Coronary artery (tissue), 2 donors: Measurements from ENCODE around the gene ARMC3.
"Not testable (repeated sequence)": the region's sequence is repeated elsewhere in the genome, so short reads cannot be mapped to it uniquely, and the experiment has no call there.

Source experiments
- DNase-seq: peaks from one replicate; pipeline ENCODE4 v3.0.0-alpha.2; 2017; ENCODE audit warnings: low spot score
- H3K27ac ChIP-seq, 2 donors: fragments of 200-600 bp; sonication (generic); one replicate each; pipeline ENCODE4 v1.5.1; 2016 to 2019
- H3K4me3 ChIP-seq: fragments of 200-600 bp; sonication (generic); 2 replicates; pipeline ENCODE4 v1.5.1; 2016; ENCODE audit warnings: mild to moderate bottlenecking, moderate library complexity
- TF ChIP-seq, protein P1 (sequence below): fragments of 200-600 bp; sonication (generic); IDR thresholded peaks from one replicate; pipeline ENCODE4 v1.5.1; 2019; ENCODE audit warnings: antibody characterized with exemption

The ARMC3 gene

DNA sequence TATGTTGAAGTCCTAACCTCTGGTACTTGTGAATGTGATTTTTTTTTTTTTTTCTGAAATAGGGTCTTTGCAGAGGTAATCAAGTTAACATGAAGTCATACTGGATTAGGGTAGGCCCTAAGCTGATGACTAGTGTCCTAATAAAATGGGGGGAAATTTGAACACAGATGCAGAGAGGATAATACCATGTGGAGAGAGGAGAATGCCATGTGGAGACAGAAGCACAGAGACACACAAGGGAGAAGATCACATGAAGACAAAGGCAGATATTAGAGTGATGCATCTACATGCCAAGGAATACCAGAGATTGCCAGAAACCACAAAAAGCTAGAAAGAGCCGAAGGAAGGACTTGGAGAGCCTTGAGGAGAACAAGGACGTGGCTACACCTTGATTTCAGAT is 28.5 kb upstream of the ARMC3 start:
- DNase-seq: no peak
- TF ChIP-seq, protein P1, sequence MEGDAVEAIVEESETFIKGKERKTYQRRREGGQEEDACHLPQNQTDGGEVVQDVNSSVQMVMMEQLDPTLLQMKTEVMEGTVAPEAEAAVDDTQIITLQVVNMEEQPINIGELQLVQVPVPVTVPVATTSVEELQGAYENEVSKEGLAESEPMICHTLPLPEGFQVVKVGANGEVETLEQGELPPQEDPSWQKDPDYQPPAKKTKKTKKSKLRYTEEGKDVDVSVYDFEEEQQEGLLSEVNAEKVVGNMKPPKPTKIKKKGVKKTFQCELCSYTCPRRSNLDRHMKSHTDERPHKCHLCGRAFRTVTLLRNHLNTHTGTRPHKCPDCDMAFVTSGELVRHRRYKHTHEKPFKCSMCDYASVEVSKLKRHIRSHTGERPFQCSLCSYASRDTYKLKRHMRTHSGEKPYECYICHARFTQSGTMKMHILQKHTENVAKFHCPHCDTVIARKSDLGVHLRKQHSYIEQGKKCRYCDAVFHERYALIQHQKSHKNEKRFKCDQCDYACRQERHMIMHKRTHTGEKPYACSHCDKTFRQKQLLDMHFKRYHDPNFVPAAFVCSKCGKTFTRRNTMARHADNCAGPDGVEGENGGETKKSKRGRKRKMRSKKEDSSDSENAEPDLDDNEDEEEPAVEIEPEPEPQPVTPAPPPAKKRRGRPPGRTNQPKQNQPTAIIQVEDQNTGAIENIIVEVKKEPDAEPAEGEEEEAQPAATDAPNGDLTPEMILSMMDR: no peak
- H3K4me3 ChIP-seq: no peak overlapping the region
- no peak overlapping the region for H3K27ac ChIP-seq

GRCh38 chr10:22899775-22900174 is 28.1 kb upstream of the ARMC3 start:
- TF ChIP-seq, protein P1: no peak
- no peak for DNase-seq
- Histone ChIP-seq H3K27ac (no peak overlapping the region), H3K4me3 (no peak overlapping the region)

- H3K27ac ChIP-seq: peak overlapping the region in 1 of 2 donors; percentile 15
- TF ChIP-seq, protein P1: no peak
- no peak overlapping the region for H3K4me3 ChIP-seq
- DNase-seq: no peak
These were observed 26.8 kb upstream of the ARMC3 start for GRCh38 chr10:22900841-22901601.

- H3K27ac ChIP-seq, DNase-seq, H3K4me3 ChIP-seq: not testable (repeated sequence)
These were observed 25.7 kb upstream of the ARMC3 start for GRCh38 chr10:22902147-22902546.

DNA sequence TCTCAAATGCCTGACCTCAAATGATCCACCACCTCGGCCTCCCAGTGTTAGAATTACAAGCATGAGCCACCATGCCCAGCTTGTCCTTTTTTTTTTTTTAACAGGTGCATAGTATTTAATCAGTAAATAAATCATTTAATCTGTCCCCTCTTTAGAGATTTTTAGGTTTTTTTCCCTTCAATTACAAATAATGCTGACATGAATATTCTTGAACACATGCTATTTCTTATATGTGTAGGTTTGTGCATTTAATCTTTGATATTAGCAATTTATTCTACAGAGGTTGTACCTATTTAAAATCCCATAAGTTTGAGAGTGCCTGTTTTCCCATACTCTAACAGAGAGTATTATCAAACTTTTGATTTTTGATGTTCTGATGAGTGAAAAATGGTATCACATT is 24.2 kb upstream of the ARMC3 start:
- TF ChIP-seq, protein P1: no peak
- H3K4me3 ChIP-seq: no peak overlapping the region
- no peak overlapping the region for H3K27ac ChIP-seq
- DNase-seq: no peak

- Histone ChIP-seq H3K27ac (no peak overlapping the region), H3K4me3 (no peak overlapping the region)
- TF ChIP-seq, protein P1: no peak
- no peak for DNase-seq
These were observed 21.1 kb upstream of the ARMC3 start for GRCh38 chr10:22906767-22907166.

DNA sequence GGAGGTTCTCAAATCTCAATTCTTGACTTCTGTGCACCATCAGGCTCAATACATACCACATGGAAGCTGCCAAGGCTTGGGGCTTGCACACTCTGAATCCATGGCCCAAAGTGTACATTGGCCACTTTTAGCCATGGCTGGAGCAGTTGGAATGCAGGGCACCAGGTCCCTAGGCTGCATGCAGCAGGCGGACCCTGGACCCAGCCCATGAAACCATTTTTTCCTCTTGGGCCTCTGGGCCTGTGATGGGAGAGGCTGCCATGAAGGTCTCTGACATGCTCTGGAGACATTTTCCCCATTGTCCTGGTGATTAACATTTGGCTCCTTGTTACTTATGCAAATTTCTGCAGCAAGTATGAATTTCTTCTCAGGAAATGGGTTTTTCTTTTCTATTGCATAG is 19.0 kb upstream of the ARMC3 start:
- H3K4me3 ChIP-seq: no peak overlapping the region
- DNase-seq: no peak
- no peak overlapping the region for H3K27ac ChIP-seq
- TF ChIP-seq, protein P1: no peak

GRCh38 chr10:22909673-22910072 is 18.2 kb upstream of the ARMC3 start:
- DNase-seq, H3K27ac ChIP-seq, H3K4me3 ChIP-seq: not testable (repeated sequence)
